Fibroblast of the conjunctiva (primary cell): ENCODE measurements around the gene TWSG1.

ENCODE experiments used
- DNase-seq: peaks from one replicate; pipeline ENCODE4 v3.0.0-alpha.2; 2010; ENCODE audit warnings: low read depth

Gene TWSG1

GRCh38 chr18:9334329-9334972 is at the start of gene TWSG1:
Gene TWSG1 (plus strand): TSS chr18:9334773. CDS start chr18:9337230, 2,457 bp downstream.
- DNase-seq = peak; percentile 92

GRCh38 chr18:9285604-9286003 is 49.0 kb upstream of the TWSG1 start:
- DNase-seq = no peak

- no peak for DNase-seq
Measured at GRCh38 chr18:9287036-9287435, 47.5 kb upstream of the TWSG1 start.

- no peak for DNase-seq
Measured at GRCh38 chr18:9289698-9290097, 44.9 kb upstream of the TWSG1 start.

- DNase-seq = no peak
Measured at GRCh38 chr18:9290156-9290555, 44.4 kb upstream of the TWSG1 start.

- no peak for DNase-seq
Measured at GRCh38 chr18:9292047-9292446, 42.5 kb upstream of the TWSG1 start.

- no peak for DNase-seq
Measured at GRCh38 chr18:9293948-9294347, 40.6 kb upstream of the TWSG1 start.

GRCh38 chr18:9296233-9297006 is 38.2 kb upstream of the TWSG1 start:
- no peak for DNase-seq

- no peak for DNase-seq
Measured at GRCh38 chr18:9297007-9297393, 37.6 kb upstream of the TWSG1 start.

- no peak for DNase-seq
Measured at GRCh38 chr18:9304388-9305070, 30.0 kb upstream of the TWSG1 start.

- no peak for DNase-seq
Measured at GRCh38 chr18:9319333-9319732, 15.2 kb upstream of the TWSG1 start.

GRCh38 chr18:9321017-9321452 is 13.5 kb upstream of the TWSG1 start:
- DNase-seq = no peak

- DNase-seq = no peak
Measured at GRCh38 chr18:9321736-9322135, 12.8 kb upstream of the TWSG1 start.

GRCh38 chr18:9322744-9323143 is 11.8 kb upstream of the TWSG1 start:
- DNase-seq = no peak

- no peak for DNase-seq
Measured at GRCh38 chr18:9323750-9324445, 10.7 kb upstream of the TWSG1 start.

- DNase-seq = no peak
Measured at GRCh38 chr18:9325716-9326115, 8.9 kb upstream of the TWSG1 start.

- DNase-seq = no peak
Measured at GRCh38 chr18:9328776-9329175, 5.8 kb upstream of the TWSG1 start.

- no peak for DNase-seq
Measured at GRCh38 chr18:9329471-9329870, 5.1 kb upstream of the TWSG1 start.

GRCh38 chr18:9330419-9330818 is 4.2 kb upstream of the TWSG1 start:
- no peak for DNase-seq

- no peak for DNase-seq
Measured at GRCh38 chr18:9333441-9334328, 888 bp upstream of the TWSG1 start.

GRCh38 chr18:9334973-9335696 is 562 bp downstream of the TWSG1 start:
- no peak for DNase-seq
